SH-SY5Y (cell line): ENCODE measurements around the gene ECHS1.

Experiments used
- GATA2 ChIP-seq: IDR thresholded peaks from 2 replicates; pipeline ENCODE4 v1.6.1; 2011; ENCODE audit warnings: mild to moderate bottlenecking, low read depth, low read length
- GATA3 ChIP-seq: IDR thresholded peaks from 2 replicates; pipeline ENCODE4 v1.6.1; 2011; ENCODE audit warnings: low read depth, mild to moderate bottlenecking, low read length, moderate library complexity

The ECHS1 gene

DNA sequence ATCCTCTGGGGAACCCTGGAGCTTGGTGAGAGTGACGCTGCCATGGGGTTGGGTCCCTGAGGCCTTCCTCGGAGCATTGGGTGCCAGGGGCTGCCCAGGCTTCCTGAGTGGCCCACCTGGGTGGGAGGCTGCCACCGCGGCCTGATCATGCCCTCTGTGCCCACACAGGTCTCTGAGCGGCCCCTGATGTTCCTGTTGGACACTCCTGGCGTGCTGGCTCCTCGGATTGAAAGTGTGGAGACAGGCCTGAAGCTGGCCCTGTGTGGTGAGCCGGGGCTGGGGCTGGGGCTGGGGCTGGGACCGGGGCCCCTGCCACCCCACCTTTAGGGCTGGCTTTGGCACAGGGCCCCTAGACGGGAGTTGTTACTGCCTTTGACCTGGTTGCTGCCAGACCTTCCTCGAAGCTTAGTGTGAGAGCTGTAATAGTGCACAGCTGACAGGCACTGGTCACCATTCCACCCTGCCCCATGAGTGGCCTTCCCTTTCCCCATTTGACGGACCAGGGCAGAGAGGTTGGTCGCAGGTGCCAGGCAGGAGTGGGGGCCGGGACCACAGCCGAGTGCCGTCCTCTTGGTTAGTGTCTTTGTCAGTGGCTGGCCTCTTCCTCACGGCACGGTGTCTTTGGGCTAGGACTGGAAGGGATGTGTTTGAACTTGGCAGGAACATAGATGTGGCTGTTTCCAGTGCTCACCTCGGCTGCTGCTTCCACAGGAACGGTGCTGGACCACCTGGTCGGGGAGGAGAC, 29.0 kb upstream of the ECHS1 start:
- TF ChIP-seq GATA3 (no peak), GATA2 (no peak)

DNA sequence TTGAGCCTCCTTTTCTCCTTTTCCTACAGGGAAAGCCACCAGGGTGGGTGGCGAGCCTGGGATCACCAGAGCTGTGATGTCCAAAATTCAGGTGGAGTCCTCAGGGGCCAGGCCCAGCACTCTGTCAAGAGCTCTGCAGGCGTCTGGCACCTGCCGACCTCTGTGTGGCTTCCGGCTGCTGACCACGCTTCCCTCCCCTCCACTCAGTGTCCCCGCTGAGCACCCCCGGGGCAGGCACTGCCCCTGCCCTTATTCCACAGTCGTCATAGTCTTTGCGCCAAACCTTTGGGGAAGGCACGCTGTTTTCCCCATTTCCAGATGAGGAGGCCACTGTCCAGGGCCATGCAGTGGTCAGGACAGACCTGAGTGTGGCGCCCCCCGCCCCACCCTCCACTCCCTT, 28.3 kb upstream of the ECHS1 start:
- TF ChIP-seq GATA2 (no peak), GATA3 (no peak)

DNA sequence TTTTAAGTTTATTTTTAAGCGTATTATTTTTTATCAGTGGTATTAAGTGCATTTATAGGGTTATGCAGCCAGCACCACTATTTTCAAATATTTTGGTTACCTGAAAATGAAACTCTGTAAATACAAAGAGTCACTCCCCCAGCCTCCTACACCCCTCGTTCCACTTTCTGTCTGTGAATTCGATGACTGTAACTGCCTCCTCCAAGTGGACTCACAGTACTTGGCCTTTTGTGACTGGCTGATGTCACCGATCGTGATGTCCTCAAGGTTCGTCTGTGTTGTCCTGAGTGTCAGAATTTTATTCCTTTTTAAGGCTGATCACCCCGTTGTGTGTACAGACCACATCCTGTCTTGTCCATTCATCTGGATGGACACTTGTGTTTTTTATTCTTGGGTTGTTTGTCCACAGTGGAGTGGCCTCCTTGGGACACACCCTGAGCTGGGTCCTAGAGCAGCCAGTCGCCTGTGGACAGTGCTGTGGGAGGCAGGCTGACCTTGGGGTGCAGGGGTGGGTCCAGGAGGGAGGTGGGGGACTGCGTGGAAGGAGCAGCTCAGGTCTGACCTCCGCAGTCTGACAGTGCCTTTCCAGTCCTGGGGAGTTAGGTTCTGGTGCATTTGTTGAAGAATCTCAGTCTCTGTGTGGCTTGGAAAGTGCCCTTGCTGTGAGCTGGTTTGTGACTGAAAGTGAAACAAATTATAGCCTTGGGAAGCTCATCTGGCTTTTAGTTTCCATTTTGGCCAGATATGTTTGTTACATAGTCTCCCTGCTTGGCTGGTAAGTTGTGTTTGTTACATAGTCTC, 27.7 kb upstream of the ECHS1 start:
- TF ChIP-seq GATA2: no peak
- TF ChIP-seq GATA3: no peak

DNA sequence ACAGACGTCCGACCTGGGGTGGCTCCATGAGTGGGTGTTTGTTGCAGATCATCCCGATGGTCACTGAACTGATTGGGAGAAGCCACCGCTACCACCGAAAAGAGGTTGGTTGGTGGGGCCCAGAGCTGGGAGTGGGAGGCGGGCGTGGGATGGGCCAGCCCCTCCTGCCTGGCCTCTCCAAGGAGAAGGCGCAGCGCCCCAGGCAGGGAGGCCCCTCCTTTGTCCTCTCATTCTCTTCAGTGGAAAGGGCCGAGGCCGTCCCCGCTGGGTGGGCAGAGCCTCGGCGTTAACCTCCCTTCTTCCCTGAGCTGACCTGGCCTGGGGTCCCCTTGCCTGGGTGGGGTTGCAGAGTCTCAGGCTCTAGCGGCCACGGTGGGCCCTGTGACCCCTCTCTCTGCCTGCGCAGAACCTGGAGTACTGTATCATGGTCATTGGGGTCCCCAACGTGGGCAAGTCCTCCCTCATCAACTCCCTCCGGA, 26.0 kb upstream of the ECHS1 start:
- TF ChIP-seq GATA2: no peak

DNA sequence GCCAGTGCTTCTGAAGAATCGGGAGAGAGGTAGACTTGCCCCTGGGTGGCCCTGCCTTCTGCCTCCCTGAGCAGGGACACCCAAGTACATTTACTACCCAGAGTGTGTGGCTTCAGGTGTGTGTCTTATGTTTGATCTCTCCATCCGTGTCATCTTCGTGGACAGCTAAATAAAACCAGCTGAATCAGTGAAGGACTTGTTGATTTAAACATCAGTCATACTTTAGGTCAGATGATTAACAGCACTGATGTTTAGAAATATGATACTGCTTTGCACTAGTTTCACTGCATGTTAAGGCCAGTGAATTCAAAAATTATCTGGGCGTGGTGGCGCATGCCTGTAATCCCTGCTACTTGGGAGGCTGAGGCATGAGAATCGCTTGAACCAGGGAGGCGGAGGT, 24.8 kb upstream of the ECHS1 start:
- TF ChIP-seq GATA3 (no peak), GATA2 (no peak)

DNA sequence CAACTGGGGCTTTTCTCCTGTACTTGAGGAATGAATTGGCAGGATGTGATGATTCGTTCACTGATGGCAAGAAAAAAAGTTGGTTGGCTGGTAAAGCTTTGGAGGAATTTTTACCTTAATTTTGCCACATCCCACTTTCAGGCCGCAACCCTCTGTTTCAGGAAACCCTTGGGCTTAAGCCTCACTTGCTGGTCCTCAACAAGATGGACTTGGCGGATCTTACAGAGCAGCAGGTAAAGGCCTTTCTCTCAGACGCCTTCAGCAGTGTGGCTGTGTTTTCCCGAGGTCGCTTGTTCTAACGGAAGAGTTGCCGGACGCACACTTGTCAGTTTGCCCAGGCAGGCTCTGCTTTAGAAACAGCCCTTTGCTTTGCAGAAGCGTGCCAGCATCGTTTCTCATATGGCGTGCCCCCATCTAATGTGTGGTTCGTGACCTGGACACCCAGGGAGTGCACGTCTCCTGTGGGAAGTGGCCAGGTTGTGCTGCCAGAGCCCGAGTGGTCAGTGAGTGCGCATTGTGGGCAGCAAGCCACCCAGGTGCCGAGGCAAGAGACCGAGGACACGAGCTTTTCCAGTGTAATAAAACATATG, 23.0 kb upstream of the ECHS1 start:
- TF ChIP-seq GATA3 (no peak), GATA2 (no peak)

DNA sequence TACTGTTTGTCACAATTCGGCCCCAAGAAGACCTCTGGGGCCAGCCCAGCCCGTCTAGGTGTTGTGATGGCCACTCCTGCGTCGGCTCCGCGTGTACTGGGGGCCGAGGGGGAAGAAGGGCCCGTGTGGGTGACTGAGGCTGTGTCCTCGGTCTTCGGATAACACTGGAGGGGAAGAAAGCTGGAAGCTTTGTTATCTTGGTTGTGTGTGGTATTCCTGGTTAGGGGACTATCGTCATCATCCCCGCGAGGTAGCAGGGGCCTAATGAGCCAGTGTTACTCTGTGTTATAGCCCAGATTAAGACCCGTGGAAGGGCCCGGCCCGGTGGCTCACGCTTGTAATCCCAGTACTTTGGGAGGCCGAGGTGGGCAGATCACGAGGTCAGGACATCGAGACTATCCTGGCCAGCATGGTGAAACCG, 21.7 kb upstream of the ECHS1 start:
- TF ChIP-seq GATA3 (no peak), GATA2 (no peak)

DNA sequence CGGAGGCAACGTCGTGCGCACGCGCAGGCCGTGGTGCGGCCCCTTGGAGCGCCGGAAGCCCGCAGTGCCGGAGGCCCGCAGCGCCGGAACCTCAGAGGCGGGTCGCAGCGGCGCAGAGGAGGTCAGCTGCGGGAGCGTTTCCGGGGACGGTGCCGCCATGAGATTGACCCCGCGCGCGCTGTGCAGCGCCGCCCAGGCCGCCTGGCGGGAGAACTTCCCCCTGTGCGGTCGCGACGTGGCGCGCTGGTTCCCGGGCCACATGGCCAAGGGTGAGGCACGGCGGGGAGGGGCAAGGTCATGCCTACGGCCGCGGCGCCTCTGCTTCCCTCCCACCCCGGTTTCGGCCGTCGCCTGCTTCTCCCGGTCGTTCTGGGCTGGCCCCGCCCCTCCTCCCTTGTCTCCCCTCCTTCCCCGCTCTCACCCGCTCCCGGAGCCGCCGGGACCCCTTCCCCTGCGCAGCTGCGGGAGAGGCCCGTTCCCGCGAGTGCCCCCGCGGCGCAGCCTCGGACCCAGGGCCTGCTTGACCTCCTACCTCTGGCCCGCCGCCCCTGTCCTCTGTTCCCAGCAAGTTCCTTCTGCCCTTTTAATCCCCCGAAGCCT, 21.0 kb upstream of the ECHS1 start, which contains the start of gene MTG1:
Gene MTG1 (plus strand): TSS at position 94 of the 600 bp plus-strand sequence. CDS start 64 bp downstream, at position 158.
- no peak for TF ChIP-seq GATA2
- TF ChIP-seq GATA3: no peak

DNA sequence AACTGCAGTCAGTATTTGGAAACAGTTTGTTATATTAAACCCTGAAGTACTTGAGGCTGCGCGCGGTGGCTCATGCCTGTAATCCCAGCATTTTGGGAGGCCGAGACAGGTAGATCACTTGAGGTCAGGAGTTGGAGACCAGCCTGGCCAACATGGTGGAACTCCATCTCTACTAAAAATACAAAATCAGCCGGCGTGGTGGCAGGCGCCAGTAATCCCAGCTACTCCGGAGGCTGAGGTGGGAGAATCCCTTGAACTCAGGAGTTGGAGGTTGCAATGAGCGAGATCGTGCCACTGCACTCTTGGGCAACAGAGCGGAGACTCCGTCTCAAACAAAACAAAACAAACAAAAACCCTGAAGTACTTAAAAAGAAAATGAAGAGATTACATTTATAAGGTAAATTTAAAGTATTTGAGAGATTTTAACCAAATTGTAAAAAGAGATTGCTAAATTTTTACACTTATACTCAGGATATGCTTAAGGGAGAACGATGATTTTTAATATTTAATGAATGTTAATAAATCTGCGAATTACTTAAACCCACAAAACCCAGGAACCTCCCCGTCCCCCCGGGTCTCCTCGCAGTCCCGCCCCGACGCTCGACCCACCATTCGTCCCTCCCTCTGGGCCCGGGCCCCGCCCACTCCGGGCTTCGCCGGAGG, 20.4 kb upstream of the ECHS1 start:
- no peak for TF ChIP-seq GATA2
- no peak for TF ChIP-seq GATA3

DNA sequence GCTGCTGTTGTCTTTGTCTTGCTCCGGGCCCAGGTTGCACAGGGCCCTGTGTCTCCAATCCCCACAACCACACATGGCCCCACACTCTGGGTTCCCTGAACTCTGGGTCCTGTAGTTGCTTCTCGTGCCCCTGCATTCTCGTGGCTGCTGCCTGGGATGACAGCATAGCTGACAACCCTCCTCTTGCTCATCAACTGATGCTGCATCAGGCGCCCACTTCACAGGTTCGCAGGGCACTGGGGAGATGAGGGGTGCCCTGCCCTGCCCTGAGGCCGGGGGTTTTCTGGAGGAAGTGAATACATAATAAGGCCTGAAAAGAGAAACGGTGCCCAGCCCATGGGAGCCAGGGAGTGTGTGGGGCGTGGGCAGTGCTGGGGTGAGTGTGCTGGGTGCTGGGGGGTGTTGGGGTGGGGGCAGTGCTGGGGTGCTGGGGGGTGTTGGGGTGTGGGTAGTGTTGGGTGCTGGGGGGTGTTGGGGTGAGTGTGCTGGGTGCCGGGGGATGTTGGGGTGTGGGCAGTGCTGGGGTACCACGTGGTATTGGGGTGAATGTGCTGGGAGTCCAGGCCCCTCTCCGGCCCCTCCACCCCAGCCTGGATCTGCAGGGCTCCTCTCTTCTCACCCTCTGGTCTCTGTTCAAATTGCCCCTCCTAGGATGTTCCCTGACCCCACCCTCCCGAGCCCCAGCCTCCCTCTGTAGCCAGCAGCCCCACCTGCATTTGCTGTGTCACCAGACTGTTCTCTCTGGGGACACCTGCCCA, 18.8 kb upstream of the ECHS1 start:
- TF ChIP-seq GATA3 (no peak), GATA2 (no peak)

DNA sequence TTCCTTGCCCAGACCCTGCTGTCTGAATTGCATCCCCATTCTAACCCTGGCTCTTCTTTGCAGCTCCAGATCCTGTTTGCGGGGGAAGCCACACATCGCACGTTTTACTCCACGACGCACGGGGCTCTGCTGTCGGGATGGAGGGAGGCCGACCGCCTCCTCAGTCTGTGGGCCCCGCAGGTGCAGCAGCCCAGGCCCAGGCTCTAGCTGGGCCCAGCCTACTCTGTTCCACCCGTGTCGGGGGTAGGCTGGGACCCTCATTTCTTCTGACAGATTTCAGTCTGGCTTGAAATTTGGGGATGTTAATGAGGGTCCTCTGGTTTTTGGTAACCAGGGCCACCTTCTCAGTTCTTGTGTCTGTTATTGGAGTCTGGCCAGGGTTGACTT, 18.1 kb upstream of the ECHS1 start:
- TF ChIP-seq GATA2 (no peak), GATA3 (no peak)

DNA sequence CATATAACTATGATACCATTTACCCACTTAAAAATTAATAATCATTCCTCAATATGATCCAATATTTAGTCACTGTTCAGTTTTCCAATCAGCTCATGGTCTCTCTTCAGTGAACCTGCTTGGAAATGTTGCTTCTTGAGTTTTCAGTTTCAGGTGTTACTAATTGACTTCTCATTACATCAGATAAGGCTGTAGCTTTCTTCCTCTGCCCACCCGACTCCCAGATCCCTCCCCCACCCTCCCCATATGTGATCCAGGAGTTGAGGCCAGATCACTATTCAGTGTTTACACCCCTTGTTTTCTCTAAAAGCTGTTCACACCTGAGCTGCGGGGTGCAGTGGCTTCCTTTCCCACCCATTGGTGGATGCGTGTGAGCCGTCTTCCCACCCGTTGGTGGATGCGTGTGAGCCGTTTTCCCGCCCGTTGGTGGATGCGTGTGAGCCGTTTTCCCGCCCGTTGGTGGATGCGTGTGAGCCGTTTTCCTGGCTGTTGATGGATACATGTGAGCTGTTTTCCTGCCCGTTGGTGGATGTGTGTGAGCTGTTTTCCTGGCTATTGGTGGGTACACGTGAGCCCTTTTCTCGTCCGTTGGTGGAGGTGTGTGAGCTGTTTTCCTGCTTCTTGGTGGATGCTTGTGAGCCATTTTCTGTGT, 17.6 kb upstream of the ECHS1 start:
- TF ChIP-seq GATA2: no peak
